Left lung (tissue), 10 donors: ENCODE data around the gene WASF3. TPM values are rescaled to one million over a fixed set of nuclear protein-coding genes. Genes with fewer than 3 reads are reported as not detected.
A peak's percentile ranks its signal among the peaks of the same experiment; 100 is the strongest.

Experiments used
- ATAC-seq: fragments of 200-7000 bp; cut with Tn5 transposase; one replicate; pipeline ENCODE4 v1.9.1; 2020; ENCODE audit warnings: moderate library complexity
- DNase-seq, 4 donors: peaks; one replicate each; pipeline ENCODE4 v3.0.0-alpha.2; 2013 to 2020
- H3K27ac ChIP-seq, 2 donors: fragments of 200-600 bp; sonication (generic) in 1 of 2; one replicate each; pipeline versions ENCODE4 v1.5.0 to v1.8.0; 2020 to 2021
- H3K27me3 ChIP-seq, 2 donors: fragments of 200-600 bp; sonication (generic) in 1 of 2; one replicate each; pipeline versions ENCODE4 v1.5.0 to v1.8.0; 2020 to 2021
- H3K36me3 ChIP-seq, 2 donors: fragments of 200-600 bp; sonication (generic) in 1 of 2; one replicate each; pipeline versions ENCODE4 v1.5.0 to v1.8.0; 2020 to 2021
- H3K4me1 ChIP-seq, 2 donors: fragments of 200-600 bp; one replicate each; pipeline ENCODE4 v1.8.0; 2021
- H3K4me3 ChIP-seq, 2 donors: fragments of 200-600 bp; sonication (generic) in 1 of 2; one replicate each; pipeline versions ENCODE4 v1.5.0 to v1.8.0; 2020 to 2021; ENCODE audit warnings: mild to moderate bottlenecking in 1 of 2
- H3K9me3 ChIP-seq, 2 donors: fragments of 200-600 bp; sonication (generic) in 1 of 2; one replicate each; pipeline versions ENCODE4 v1.5.0 to v1.8.0; 2020 to 2021
- intact Hi-C, 2 donors: fragments of 100-400 bp; cut with DNase I; formaldehyde crosslinking; loops; one replicate each; pipeline versions ENCODE4 v1.11.2 to v1.14.2; 2022
- polyA plus RNA-seq, 6 donors: library from polyadenylated mRNA; unstranded; fragments of 120-200 nt; gene quantifications; one replicate each; pipeline ENCODE4 v1.2.1, GENCODE V29; 2013; ENCODE audit not compliant: insufficient read length in 6 of 6
- total RNA-seq, 2 donors: library from RNA; stranded (reverse); fragmentation: NEBNext Ultra II Directional; extraction: Animal tissue kit (Norgen Biotek cat#: 25700); gene quantifications; one replicate each; pipeline ENCODE4 v1.2.1, GENCODE V29; 2021
- TF ChIP-seq, protein P1 (sequence below), 2 donors: fragments of 200-600 bp; sonication (generic) in 1 of 2; IDR thresholded peaks; one replicate each; pipeline versions ENCODE4 v1.5.0 to v1.8.0; 2021; ENCODE audit warnings: antibody characterized with exemption in 2 of 2
- donor health status: DM: no; HTN: yes; CAD: no.
- donor health status: DM: no; HTN: no; CAD: no.

WASF3 gene
- total and polyA plus RNA-seq, 8 donors: 10.9 to 24.5 (median 21.2) TPM

DNA sequence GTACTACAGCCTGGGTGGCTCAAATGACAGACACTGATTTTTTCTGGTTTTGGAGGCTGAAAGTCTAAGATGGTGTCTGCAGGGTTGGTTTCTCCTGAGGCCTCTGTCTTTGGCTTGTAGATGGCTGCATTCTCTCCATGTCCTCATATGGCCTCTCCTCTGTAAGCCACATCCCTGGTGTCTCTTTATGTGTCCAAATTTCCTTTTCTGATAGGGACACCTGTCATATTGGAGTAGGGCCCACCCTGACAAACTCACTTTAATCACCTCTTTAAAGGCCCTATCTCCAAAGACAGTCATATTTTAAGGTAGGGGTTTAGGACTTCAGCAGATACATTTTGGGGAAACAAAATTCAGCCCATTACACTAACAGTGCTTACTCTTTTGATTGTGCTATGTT is 32.0 kb upstream of the WASF3 start:
- ATAC-seq: no peak
- Histone ChIP-seq H3K36me3 (no peaks in the 10 kb centered on the region), H3K27me3 (no peaks in the 10 kb centered on the region)

DNA sequence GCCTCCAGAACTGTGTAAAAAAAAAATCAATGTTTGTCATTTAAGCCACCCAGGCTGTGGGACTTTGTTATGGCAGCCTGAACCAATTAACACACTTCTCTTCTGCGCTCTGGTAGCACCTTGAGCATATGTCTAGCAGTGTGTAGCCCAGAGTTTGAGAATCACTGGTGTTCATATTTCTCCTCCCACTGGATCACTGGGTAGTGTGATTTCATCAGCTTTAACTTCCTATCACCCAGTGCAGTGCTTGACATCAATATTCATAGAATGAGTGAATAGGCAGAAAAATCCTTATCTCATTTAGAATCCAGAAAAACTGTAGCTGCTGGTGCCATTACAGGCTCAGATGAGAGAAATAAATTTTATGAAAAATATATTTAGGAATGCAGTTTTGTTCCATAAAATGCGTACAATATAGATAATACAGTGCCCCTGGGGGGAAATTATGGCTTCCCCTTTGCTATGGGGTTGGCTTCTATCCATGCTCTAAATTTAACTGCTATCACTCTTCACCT is 30.7 kb upstream of the WASF3 start:
- Histone ChIP-seq H3K4me3 (no peak overlapping the region), H3K4me1 (no peaks in the 10 kb centered on the region), H3K9me3 (no peaks in the 10 kb centered on the region), H3K36me3 (no peaks in the 10 kb centered on the region), H3K27me3 (no peaks in the 10 kb centered on the region), H3K27ac (no peak overlapping the region)
- DNase-seq (no peak), ATAC-seq (no peak)
- TF ChIP-seq, protein P1, sequence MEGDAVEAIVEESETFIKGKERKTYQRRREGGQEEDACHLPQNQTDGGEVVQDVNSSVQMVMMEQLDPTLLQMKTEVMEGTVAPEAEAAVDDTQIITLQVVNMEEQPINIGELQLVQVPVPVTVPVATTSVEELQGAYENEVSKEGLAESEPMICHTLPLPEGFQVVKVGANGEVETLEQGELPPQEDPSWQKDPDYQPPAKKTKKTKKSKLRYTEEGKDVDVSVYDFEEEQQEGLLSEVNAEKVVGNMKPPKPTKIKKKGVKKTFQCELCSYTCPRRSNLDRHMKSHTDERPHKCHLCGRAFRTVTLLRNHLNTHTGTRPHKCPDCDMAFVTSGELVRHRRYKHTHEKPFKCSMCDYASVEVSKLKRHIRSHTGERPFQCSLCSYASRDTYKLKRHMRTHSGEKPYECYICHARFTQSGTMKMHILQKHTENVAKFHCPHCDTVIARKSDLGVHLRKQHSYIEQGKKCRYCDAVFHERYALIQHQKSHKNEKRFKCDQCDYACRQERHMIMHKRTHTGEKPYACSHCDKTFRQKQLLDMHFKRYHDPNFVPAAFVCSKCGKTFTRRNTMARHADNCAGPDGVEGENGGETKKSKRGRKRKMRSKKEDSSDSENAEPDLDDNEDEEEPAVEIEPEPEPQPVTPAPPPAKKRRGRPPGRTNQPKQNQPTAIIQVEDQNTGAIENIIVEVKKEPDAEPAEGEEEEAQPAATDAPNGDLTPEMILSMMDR (IDR thresholded peaks at IDR 0.05): no peak
- intact Hi-C loops: no loop called here

More for the DNA sequence above, 32.0 kb upstream of the WASF3 start:
- Histone ChIP-seq H3K9me3 (no peaks in the 10 kb centered on the region), H3K4me1 (no peaks in the 10 kb centered on the region), H3K27ac (no peak overlapping the region), H3K4me3 (no peak overlapping the region)
- TF ChIP-seq, protein P1 (IDR thresholded peaks at IDR 0.05): no peak
- DNase-seq: no peak
- intact Hi-C loops: no loop called here

DNA sequence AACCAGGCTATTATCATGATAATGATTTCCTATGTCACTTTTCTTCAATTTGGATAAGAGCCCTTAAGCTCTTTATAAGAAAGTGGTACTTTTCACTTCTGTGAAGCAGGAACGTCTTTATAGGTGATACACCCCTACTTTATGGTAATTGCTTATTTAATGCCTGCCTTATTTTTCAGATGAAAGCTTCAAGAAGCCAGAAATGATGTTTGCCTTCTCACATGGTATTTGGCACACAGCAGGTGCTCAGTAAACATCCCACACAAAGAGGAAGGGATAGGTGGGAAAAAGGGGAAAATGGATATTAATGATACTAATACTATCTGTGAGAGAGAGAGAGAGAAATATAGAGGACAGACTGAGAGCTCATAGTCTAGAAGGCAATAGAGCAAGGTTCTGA is 29.0 kb upstream of the WASF3 start:
- Histone ChIP-seq H3K27me3 (no peaks in the 10 kb centered on the region), H3K27ac (no peak overlapping the region), H3K9me3 (no peaks in the 10 kb centered on the region), H3K36me3 (no peaks in the 10 kb centered on the region), H3K4me3 (no peak overlapping the region), H3K4me1 (no peaks in the 10 kb centered on the region)
- DNase-seq (no peak), ATAC-seq (no peak)
- TF ChIP-seq, protein P1 (IDR thresholded peaks at IDR 0.05): no peak
- intact Hi-C loops: no loop called here

DNA sequence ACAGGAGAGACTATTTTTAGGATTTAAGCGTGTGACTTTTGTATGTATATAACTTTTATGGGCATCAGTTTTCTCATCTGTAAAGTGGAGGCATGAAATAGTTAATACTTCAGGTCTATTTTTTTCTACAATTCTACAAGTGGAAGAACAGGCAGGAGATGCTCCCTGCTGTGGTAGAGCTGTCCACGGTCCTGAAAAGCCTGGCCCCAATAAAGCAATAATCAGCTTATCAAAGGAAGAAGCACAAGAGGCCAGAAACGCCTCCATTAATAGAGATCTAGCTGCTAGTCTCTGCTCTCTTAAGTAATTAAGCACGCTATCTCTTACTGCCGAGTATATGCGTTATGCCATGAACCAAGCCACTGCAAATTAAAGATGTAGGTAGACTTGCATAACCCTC is 28.0 kb upstream of the WASF3 start:
- Histone ChIP-seq H3K27me3 (no peaks in the 10 kb centered on the region), H3K27ac (no peak overlapping the region), H3K4me1 (no peaks in the 10 kb centered on the region), H3K4me3 (no peak overlapping the region), H3K36me3 (no peaks in the 10 kb centered on the region), H3K9me3 (no peaks in the 10 kb centered on the region)
- DNase-seq (peak in 2 of 4 donors; percentile 50 to 70), ATAC-seq (peak; percentile 62)
- intact Hi-C loops: no loop called here
- TF ChIP-seq, protein P1 (IDR thresholded peaks at IDR 0.05): no peak

DNA sequence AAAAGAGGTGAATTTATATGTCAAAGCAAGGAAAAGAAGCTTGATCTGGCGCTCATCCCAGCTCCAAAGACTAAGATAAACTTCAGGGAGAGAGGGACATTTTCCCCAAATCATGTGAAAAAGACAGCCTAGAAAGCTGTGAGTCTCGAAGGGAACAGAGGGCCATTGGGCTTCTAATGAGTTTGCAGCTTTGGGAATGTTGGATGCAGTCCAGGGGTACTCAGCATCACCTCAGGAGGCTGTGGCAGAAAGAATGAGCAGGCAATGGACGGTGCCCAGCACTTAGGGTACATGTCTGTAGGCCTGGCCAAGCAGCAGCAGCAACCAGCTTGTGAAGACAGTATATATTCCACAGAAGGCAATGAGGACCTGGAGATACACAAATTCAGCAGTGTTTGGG is 25.7 kb upstream of the WASF3 start:
- H3K27ac ChIP-seq: no peak overlapping the region
- TF ChIP-seq, protein P1 (IDR thresholded peaks at IDR 0.05): no peak
- no peaks in the 10 kb centered on the region for H3K9me3 ChIP-seq
- DNase-seq (no peak), ATAC-seq (no peak)
- intact Hi-C loops: no loop called here
- no peaks in the 10 kb centered on the region for H3K4me1 ChIP-seq
- no peaks in the 10 kb centered on the region for H3K36me3 ChIP-seq
- H3K27me3 ChIP-seq: no peaks in the 10 kb centered on the region
- H3K4me3 ChIP-seq: no peak overlapping the region
